SK-N-MC (cell line): Measurements from ENCODE around the gene PRKN.

Experiments
- EZH2 ChIP-seq: fragments of 200-600 bp; sonication (generic); IDR thresholded peaks from one replicate; pipeline ENCODE4 v1.6.1; 2017; ENCODE audit warnings: antibody characterized with exemption
- FOXP2 ChIP-seq: optimal IDR thresholded peaks from 2 replicates; pipeline ENCODE3; 2011; ENCODE audit warnings: mild to moderate bottlenecking, moderate library complexity; ENCODE audit not compliant: insufficient read depth; ENCODE audit errors: extremely low read length, control extremely low read depth
- POLR2AphosphoS5 ChIP-seq: IDR thresholded peaks from 2 replicates; pipeline ENCODE4 v1.6.1; 2012; ENCODE audit warnings: mild to moderate bottlenecking, low read depth, low read length, borderline replicate concordance

DNA sequence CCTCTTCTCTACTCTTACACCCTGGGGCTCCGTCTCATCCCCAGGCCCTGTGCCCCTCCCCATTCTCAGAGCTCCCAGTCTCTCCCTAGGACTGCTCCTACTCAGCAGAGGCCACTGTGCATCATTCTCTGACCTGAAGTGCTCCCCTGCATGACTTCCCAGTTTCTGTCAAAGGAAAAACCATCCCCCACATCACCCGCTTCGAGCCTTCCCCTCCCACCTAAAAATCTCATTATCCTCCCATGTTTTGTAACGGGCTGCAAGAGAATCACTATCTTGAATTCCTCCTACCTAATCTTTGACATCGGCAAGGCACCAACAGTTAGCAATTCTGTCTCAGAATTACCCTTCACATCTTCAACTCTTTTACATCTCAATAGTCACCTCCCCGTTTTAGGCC is 463.0 kb downstream of the PRKN start:
- TF ChIP-seq EZH2, result no peak
- no peak for TF ChIP-seq POLR2AphosphoS5
- TF ChIP-seq FOXP2, result no peak
